ENCODE results near the gene RPS6KA2.
"Not testable (repeated sequence)": the region's sequence is repeated elsewhere in the genome, so short reads cannot be mapped to it uniquely, and the experiment has no call there.

The RPS6KA2 gene

GRCh38 chr6:166591961-166592520 is 35.0 kb downstream of the RPS6KA2 start:
- no peak for DNase-seq (ENCODE audit: low read depth)

- DNase-seq (ENCODE audit: low read depth): no peak
These were observed 36.0 kb downstream of the RPS6KA2 start for GRCh38 chr6:166591026-166591425.

GRCh38 chr6:166589786-166590574 is 37.1 kb downstream of the RPS6KA2 start:
- no peak for DNase-seq (ENCODE audit: low read depth)

GRCh38 chr6:166589337-166589731 is 37.7 kb downstream of the RPS6KA2 start:
- no peak for DNase-seq (ENCODE audit: low read depth)

- DNase-seq (ENCODE audit: low read depth): no peak
These were observed 38.2 kb downstream of the RPS6KA2 start for GRCh38 chr6:166588691-166589336.

- DNase-seq (ENCODE audit: low read depth): no peak
These were observed 39.2 kb downstream of the RPS6KA2 start for GRCh38 chr6:166587631-166588413.

GRCh38 chr6:166586424-166587156 is 40.5 kb downstream of the RPS6KA2 start, which contains the start of gene RAMACL:
Gene RAMACL, minus strand, starts transcription at chr6:166586678. Its CDS starts 201 bp downstream, at chr6:166586477.
- DNase-seq (ENCODE audit: low read depth): no peak

GRCh38 chr6:166584853-166585429 is 42.1 kb downstream of the RPS6KA2 start:
- DNase-seq (ENCODE audit: low read depth): no peak

- DNase-seq (ENCODE audit: low read depth): no peak
These were observed 42.9 kb downstream of the RPS6KA2 start for GRCh38 chr6:166584155-166584554.

GRCh38 chr6:166583230-166583965 is 43.7 kb downstream of the RPS6KA2 start:
- DNase-seq (ENCODE audit: low read depth): no peak

- no peak for DNase-seq (ENCODE audit: low read depth)
These were observed 44.8 kb downstream of the RPS6KA2 start for GRCh38 chr6:166582258-166582657.

- not testable (repeated sequence) for DNase-seq (ENCODE audit: low read depth)
These were observed 45.2 kb downstream of the RPS6KA2 start for GRCh38 chr6:166581801-166582200.

GRCh38 chr6:166581091-166581511 is 46.0 kb downstream of the RPS6KA2 start:
- DNase-seq (ENCODE audit: low read depth): no peak

- no peak for DNase-seq (ENCODE audit: low read depth)
These were observed 46.7 kb downstream of the RPS6KA2 start for GRCh38 chr6:166580076-166581050.

GRCh38 chr6:166579237-166579850 is 47.7 kb downstream of the RPS6KA2 start:
- DNase-seq (ENCODE audit: low read depth): no peak

- no peak for DNase-seq (ENCODE audit: low read depth)
These were observed 48.4 kb downstream of the RPS6KA2 start for GRCh38 chr6:166578536-166579236.

- DNase-seq (ENCODE audit: low read depth): no peak
These were observed 51.8 kb downstream of the RPS6KA2 start for GRCh38 chr6:166575205-166575604.

All from stimulated activated CD8-positive, alpha-beta memory T cell treated with anti-CD3 and anti-CD28 coated beads, Interleukin-15, amount 100 ng/mL, for 24 hours (primary cell).